Keratinocyte (primary cell): ENCODE results near the gene TMEM134. TPM values are rescaled to one million over a fixed set of nuclear protein-coding genes. Genes with fewer than 3 reads are reported as not detected.
"Not testable (repeated sequence)": the region's sequence is repeated elsewhere in the genome, so short reads cannot be mapped to it uniquely, and the experiment has no call there.

Source experiments
- DNase-seq: peaks from one replicate; pipeline ENCODE4 v3.0.0-alpha.2; 2011; ENCODE audit warnings: low read depth, missing footprints, low spot score
- FAIRE-seq: peaks from 2 replicates; lab custom pipeline; 2011; peaks lifted over from hg19 to GRCh38; lab: Jason Lieb, UNC
- H2AFZ ChIP-seq: 2 replicates; pipeline ENCODE4 v1.6.0; 2012; ENCODE audit warnings: low read length, control low read depth, inconsistent platforms; ENCODE audit not compliant: control insufficient read depth
- H3K27ac ChIP-seq: 2 replicates; pipeline ENCODE4 v1.5.1; 2011; ENCODE audit warnings: low read length; ENCODE audit not compliant: control insufficient read depth, insufficient read depth
- H3K27me3 ChIP-seq: 3 replicates; pipeline ENCODE4 v1.6.0; 2011; ENCODE audit warnings: low read length; ENCODE audit not compliant: control insufficient read depth, insufficient read depth; ENCODE audit errors: extremely low read depth
- H3K36me3 ChIP-seq, 2 experiments: 2 replicates in 1 of 2; 3 replicates in 1 of 2; pipeline ENCODE4 v1.5.1; 2011; ENCODE audit warnings: low read length in 2 of 2, mild to moderate bottlenecking in 1 of 2; ENCODE audit not compliant: control insufficient read depth in 2 of 2, insufficient read depth in 2 of 2; ENCODE audit errors: extremely low read depth in 1 of 2
- H3K4me1 ChIP-seq: 3 replicates; pipeline ENCODE4 v1.5.1; 2011; ENCODE audit warnings: low read length; ENCODE audit not compliant: control insufficient read depth, insufficient read depth; ENCODE audit errors: extremely low read depth
- H3K4me2 ChIP-seq: 3 replicates; pipeline ENCODE4 v1.6.0; 2011; ENCODE audit warnings: low read depth, low read length; ENCODE audit not compliant: control insufficient read depth, insufficient read depth; ENCODE audit errors: extremely low read depth
- H3K4me3 ChIP-seq, 3 experiments: fragments of 200-600 bp in 1 of 3; sonication (generic) in 1 of 3; 2 replicates in 2 of 3; 3 replicates in 1 of 3; pipeline ENCODE4 v1.5.1; 2011 to 2016; ENCODE audit warnings: low read length in 3 of 3, mild to moderate bottlenecking in 3 of 3, control low read depth in 2 of 3, inconsistent platforms in 1 of 3, low read depth in 1 of 3, mixed read lengths in 1 of 3, mixed run types in 1 of 3, moderate library complexity in 1 of 3; ENCODE audit not compliant: control insufficient read depth in 2 of 3, insufficient read depth in 2 of 3; ENCODE audit errors: extremely low read depth in 1 of 3
- H3K79me2 ChIP-seq: 2 replicates; pipeline ENCODE4 v1.6.0; 2012; ENCODE audit warnings: low read length; ENCODE audit not compliant: control insufficient read depth, insufficient read depth
- H3K9ac ChIP-seq: 3 replicates; pipeline ENCODE4 v1.6.0; 2011; ENCODE audit warnings: low read length; ENCODE audit not compliant: control insufficient read depth, insufficient read depth; ENCODE audit errors: extremely low read depth
- H3K9me1 ChIP-seq: 3 replicates; pipeline ENCODE4 v1.6.0; 2011; ENCODE audit warnings: low read length; ENCODE audit not compliant: control insufficient read depth, insufficient read depth; ENCODE audit errors: extremely low read depth
- H3K9me3 ChIP-seq: 2 replicates; pipeline ENCODE4 v1.5.1; 2012; ENCODE audit warnings: low read depth, low read length; ENCODE audit not compliant: control insufficient read depth
- H4K20me1 ChIP-seq: 3 replicates; pipeline ENCODE4 v1.6.0; 2011; ENCODE audit warnings: low read length; ENCODE audit not compliant: control insufficient read depth, insufficient read depth; ENCODE audit errors: extremely low read depth
- EZH2 ChIP-seq: IDR thresholded peaks from one replicate; pipeline ENCODE4 v1.6.1; 2012; ENCODE audit warnings: inconsistent platforms, mild to moderate bottlenecking, low read length, moderate library complexity
- dilution Hi-C: fragments of 300-500 bp; cut with MboI; formaldehyde crosslinking; loops from one replicate; pipeline ENCODE4 v1.7.0; 2020; ENCODE audit warnings: low sequenced_read_pairs; ENCODE audit not compliant: extremely low pct_ligation_motif_present
- polyA plus RNA-seq, 5 experiments: library from polyadenylated mRNA; depleted of rRNA in 3 of 5; stranded (reverse) in 3 of 5; stranded (forward) in 1 of 5; unstranded in 1 of 5; fragments of >200 nt; gene quantifications; 1 replicate in 1 of 5; 2 replicates in 3 of 5; 3 replicates in 1 of 5; pipeline versions ENCODE4 v1.2.1 to v1.2.3, GENCODE V29; 2011 to 2012; ENCODE audit warnings: missing spikeins in 2 of 5, low read depth in 1 of 5, low replicate concordance in 1 of 5
- TF ChIP-seq, protein P1 (sequence below), 3 experiments: IDR thresholded peaks in 1 of 3; conservative IDR thresholded peaks in 1 of 3; optimal IDR thresholded peaks in 1 of 3; 2 replicates in 2 of 3; 3 replicates in 1 of 3; pipeline versions ENCODE3 to v1.5.1; 2011; ENCODE audit warnings: low read length in 3 of 3, mild to moderate bottlenecking in 3 of 3, moderate library complexity in 2 of 3, control low read depth in 1 of 3, inconsistent platforms in 1 of 3; ENCODE audit not compliant: insufficient read depth in 2 of 3; ENCODE audit errors: extremely low read depth in 1 of 3

The TMEM134 gene
- polyA plus RNA-seq, 1 donor (not counting 4 experiments of a cell fraction or from before 2014, with no cell fraction given): 24.7 TPM

DNA sequence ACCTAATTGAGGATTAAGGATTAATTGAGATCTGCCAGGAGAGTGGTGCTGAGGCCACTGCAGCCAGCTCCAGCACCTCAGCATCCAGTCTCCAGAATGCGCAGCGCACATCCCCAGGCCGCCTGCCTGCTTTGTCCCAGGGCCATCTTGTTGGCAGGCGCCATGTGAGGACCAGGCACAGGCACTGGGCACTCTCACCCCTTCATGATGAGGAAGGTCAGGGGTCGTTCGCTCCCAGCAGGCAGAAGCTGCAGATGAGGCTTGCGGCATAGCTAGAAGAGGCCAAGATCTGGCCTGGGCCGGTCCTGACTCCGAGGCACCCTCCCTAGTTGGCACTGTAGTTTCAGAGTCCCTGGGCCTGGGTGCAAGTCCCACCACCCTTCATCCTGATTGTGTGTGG lies 47.8 kb upstream of the TMEM134 start:
- Histone ChIP-seq H3K9ac (no peak overlapping the region), H3K4me3 (no peak overlapping the region), H3K27ac (no peak overlapping the region), H3K36me3 (no peaks in the 10 kb centered on the region), H3K4me1 (no peaks in the 10 kb centered on the region), H3K4me2 (no peak overlapping the region), H2AFZ (no peak overlapping the region), H4K20me1 (no peaks in the 10 kb centered on the region), H3K79me2 (no peaks in the 10 kb centered on the region), H3K9me1 (no peaks in the 10 kb centered on the region), H3K27me3 (no peaks in the 10 kb centered on the region), H3K9me3 (no peaks in the 10 kb centered on the region)
- TF ChIP-seq EZH2: no peak
- TF ChIP-seq, protein P1, sequence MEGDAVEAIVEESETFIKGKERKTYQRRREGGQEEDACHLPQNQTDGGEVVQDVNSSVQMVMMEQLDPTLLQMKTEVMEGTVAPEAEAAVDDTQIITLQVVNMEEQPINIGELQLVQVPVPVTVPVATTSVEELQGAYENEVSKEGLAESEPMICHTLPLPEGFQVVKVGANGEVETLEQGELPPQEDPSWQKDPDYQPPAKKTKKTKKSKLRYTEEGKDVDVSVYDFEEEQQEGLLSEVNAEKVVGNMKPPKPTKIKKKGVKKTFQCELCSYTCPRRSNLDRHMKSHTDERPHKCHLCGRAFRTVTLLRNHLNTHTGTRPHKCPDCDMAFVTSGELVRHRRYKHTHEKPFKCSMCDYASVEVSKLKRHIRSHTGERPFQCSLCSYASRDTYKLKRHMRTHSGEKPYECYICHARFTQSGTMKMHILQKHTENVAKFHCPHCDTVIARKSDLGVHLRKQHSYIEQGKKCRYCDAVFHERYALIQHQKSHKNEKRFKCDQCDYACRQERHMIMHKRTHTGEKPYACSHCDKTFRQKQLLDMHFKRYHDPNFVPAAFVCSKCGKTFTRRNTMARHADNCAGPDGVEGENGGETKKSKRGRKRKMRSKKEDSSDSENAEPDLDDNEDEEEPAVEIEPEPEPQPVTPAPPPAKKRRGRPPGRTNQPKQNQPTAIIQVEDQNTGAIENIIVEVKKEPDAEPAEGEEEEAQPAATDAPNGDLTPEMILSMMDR (optimal IDR thresholded peaks at IDR 0.05 in 1 of 3, IDR thresholded peaks at IDR 0.05 in 1 of 3, conservative IDR thresholded peaks at IDR 0.05 in 1 of 3; ENCODE audit: extremely low read depth in 1 of 3, insufficient read depth in 2 of 3, low read length in 3 of 3): no peak
- dilution Hi-C loops: no loop called here
- FAIRE-seq (no peak), DNase-seq (no peak)

DNA sequence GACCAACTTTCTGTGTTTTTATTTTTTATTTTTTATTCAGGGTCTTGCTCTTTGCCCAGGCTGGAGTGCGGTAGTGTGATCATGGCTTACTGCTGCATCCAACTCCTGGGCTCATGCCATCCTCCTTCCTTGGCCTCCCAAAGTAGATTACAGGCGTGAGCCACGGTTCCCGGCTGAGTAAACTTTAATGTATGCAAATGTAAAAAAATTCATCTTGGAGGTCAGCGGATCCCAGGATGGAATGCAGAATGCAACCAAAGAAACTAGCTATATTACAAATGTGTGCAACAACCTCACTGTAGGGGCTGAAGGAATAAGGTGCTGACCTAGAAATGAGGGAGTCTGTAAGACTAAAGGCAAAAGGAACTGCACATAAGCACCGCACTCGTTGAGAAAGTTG lies 45.1 kb upstream of the TMEM134 start:
- H3K27me3 ChIP-seq: no peaks in the 10 kb centered on the region
- DNase-seq (no peak), FAIRE-seq (no peak)
- no peaks in the 10 kb centered on the region for H3K36me3 ChIP-seq
- H3K4me2 ChIP-seq: no peak overlapping the region
- H3K4me3 ChIP-seq: no peak overlapping the region
- H3K9me1 ChIP-seq: no peaks in the 10 kb centered on the region
- H3K9me3 ChIP-seq: no peaks in the 10 kb centered on the region
- H3K4me1 ChIP-seq: no peaks in the 10 kb centered on the region
- no peak for TF ChIP-seq EZH2
- TF ChIP-seq, protein P1 (optimal IDR thresholded peaks at IDR 0.05 in 1 of 3, IDR thresholded peaks at IDR 0.05 in 1 of 3, conservative IDR thresholded peaks at IDR 0.05 in 1 of 3; ENCODE audit: extremely low read depth in 1 of 3, insufficient read depth in 2 of 3, low read length in 3 of 3): no peak
- no peak overlapping the region for H3K9ac ChIP-seq
- H2AFZ ChIP-seq: no peak overlapping the region
- dilution Hi-C loops: no loop called here
- H3K27ac ChIP-seq: no peak overlapping the region
- no peaks in the 10 kb centered on the region for H4K20me1 ChIP-seq
- no peaks in the 10 kb centered on the region for H3K79me2 ChIP-seq

DNA sequence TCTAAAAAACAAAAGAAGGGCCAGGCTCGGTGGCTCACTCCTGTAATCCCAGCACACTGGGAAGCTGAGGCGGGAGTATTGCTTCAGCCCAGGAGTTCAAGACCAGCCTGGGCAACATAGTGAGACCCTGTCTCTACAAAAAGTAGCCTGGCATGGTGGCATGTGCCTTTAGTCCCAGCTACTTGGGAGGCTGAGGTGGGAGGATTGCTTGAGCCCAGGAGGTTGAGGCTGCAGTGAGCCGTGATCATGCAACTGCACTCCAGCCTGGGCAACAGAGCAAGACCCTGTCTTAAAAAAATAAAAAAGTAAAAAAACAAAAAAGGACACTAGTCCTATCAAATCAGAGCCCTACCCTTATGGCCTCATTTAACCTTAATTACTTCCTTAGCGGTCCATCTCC lies 42.5 kb upstream of the TMEM134 start:
- H3K4me1 ChIP-seq: peaks cover 15% of the 10 kb centered on the region
- H3K36me3 ChIP-seq, dilution Hi-C loops: not testable (repeated sequence)

More for the DNA sequence above, 42.5 kb upstream of the TMEM134 start:
- H3K4me3 ChIP-seq, H3K79me2 ChIP-seq, H2AFZ ChIP-seq, H3K9me1 ChIP-seq, H3K9ac ChIP-seq, DNase-seq, H3K9me3 ChIP-seq, H3K27me3 ChIP-seq, H4K20me1 ChIP-seq, H3K4me2 ChIP-seq, FAIRE-seq, H3K27ac ChIP-seq: not testable (repeated sequence)
